Colonic mucosa (tissue), 4 donors: ENCODE results near the gene ANKRD13B. TPM values are rescaled to one million over a fixed set of nuclear protein-coding genes. Genes with fewer than 3 reads are reported as not detected.

ENCODE experiments used
- DNase-seq: peaks from one replicate; pipeline ENCODE4 v3.0.0-alpha.2; 2020
- H3K27ac ChIP-seq: fragments of 200-600 bp; one replicate; pipeline ENCODE4 v1.8.0; 2021
- H3K27me3 ChIP-seq: fragments of 200-600 bp; one replicate; pipeline ENCODE4 v1.8.0; 2021
- H3K36me3 ChIP-seq: fragments of 200-600 bp; one replicate; pipeline ENCODE4 v1.8.0; 2021
- H3K4me1 ChIP-seq: fragments of 200-600 bp; one replicate; pipeline ENCODE4 v1.8.0; 2021; ENCODE audit warnings: mild to moderate bottlenecking
- H3K4me3 ChIP-seq: fragments of 200-600 bp; one replicate; pipeline ENCODE4 v1.8.0; 2021
- H3K9ac ChIP-seq, 2 donors: one replicate each; pipeline ENCODE4 v1.7.0; 2013; ENCODE audit warnings: control low read depth in 2 of 2, low read depth in 2 of 2, low read length in 2 of 2
- H3K9me3 ChIP-seq: fragments of 200-600 bp; one replicate; pipeline ENCODE4 v1.8.0; 2021
- intact Hi-C: fragments of 100-400 bp; cut with DNase I; formaldehyde crosslinking; loops from one replicate; pipeline ENCODE4 v1.14.1; 2022
- total RNA-seq, 2 donors: library from RNA; stranded (reverse); fragmentation: NEBNext Ultra II Directional in 1 of 2; extraction: Animal tissue kit (Norgen Biotek cat#: 25700) in 1 of 2; gene quantifications; one replicate each; pipeline ENCODE4 v1.2.1, GENCODE V29; 2021
- TF ChIP-seq, protein P1 (sequence below): fragments of 200-600 bp; IDR thresholded peaks from one replicate; pipeline ENCODE4 v1.8.0; 2022; ENCODE audit warnings: antibody characterized with exemption, mild to moderate bottlenecking
- donor health status: healthy.
- donor health status: DM: no; HTN: no; CAD: no.
- donor health status: DM: no; HTN: no; CAD: no.

ANKRD13B gene
- total RNA-seq, 2 donors from 2014 or later = 3.1 to 10.2 TPM

DNA sequence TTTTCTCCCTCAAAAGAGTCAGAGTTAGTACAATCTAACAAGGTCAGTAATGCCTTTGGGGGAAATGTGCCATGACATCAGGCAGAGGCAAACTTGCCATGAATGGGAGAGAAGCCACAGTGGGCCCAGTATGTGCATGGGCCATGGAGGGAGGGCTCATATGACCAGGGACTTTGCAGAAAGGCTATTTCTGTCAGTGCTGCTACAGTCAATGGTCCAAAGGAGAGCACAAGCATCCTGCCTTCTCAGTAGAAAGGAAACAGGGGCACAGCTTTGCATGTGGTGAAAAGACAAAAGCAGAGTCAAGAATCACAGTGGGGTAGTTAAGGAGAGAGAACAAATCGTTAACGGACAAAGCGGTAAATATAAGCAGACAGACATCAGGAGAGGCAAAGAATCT lies 41.0 kb downstream of the ANKRD13B start:
- intact Hi-C loops = no loop called here
- no peak overlapping the region for H3K4me3 ChIP-seq
- H3K27ac ChIP-seq = no peak overlapping the region
- TF ChIP-seq, protein P1, sequence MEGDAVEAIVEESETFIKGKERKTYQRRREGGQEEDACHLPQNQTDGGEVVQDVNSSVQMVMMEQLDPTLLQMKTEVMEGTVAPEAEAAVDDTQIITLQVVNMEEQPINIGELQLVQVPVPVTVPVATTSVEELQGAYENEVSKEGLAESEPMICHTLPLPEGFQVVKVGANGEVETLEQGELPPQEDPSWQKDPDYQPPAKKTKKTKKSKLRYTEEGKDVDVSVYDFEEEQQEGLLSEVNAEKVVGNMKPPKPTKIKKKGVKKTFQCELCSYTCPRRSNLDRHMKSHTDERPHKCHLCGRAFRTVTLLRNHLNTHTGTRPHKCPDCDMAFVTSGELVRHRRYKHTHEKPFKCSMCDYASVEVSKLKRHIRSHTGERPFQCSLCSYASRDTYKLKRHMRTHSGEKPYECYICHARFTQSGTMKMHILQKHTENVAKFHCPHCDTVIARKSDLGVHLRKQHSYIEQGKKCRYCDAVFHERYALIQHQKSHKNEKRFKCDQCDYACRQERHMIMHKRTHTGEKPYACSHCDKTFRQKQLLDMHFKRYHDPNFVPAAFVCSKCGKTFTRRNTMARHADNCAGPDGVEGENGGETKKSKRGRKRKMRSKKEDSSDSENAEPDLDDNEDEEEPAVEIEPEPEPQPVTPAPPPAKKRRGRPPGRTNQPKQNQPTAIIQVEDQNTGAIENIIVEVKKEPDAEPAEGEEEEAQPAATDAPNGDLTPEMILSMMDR = no peak
- no peaks in the 10 kb centered on the region for H3K27me3 ChIP-seq
- no peak overlapping the region for H3K9ac ChIP-seq
- DNase-seq = no peak
- H3K4me1 ChIP-seq = no peaks in the 10 kb centered on the region
- H3K9me3 ChIP-seq = no peaks in the 10 kb centered on the region
- H3K36me3 ChIP-seq = peaks cover 8% of the 10 kb centered on the region

GRCh38 chr17:29640413-29640812 lies 47.5 kb downstream of the ANKRD13B start:
- Histone ChIP-seq H3K4me3 (no peak overlapping the region), H3K9me3 (no peaks in the 10 kb centered on the region), H3K27me3 (no peaks in the 10 kb centered on the region), H3K9ac (no peak overlapping the region), H3K27ac (no peak overlapping the region), H3K36me3 (peaks cover 4% of the 10 kb centered on the region), H3K4me1 (no peaks in the 10 kb centered on the region)
- intact Hi-C loops = loop anchor here (5.0 kb wide), 1 partner anchor 137 kb away; no protein-coding TSS in a partner anchor
- TF ChIP-seq, protein P1 = no peak
- no peak for DNase-seq

- H3K4me1 ChIP-seq = no peaks in the 10 kb centered on the region
- DNase-seq = no peak
- TF ChIP-seq, protein P1 = no peak
- peaks cover 1% of the 10 kb centered on the region for H3K36me3 ChIP-seq
- H3K9me3 ChIP-seq = no peaks in the 10 kb centered on the region
- no peak overlapping the region for H3K4me3 ChIP-seq
- intact Hi-C loops = loop anchor here (5.0 kb wide), 1 partner anchor 136 kb away; no protein-coding TSS in a partner anchor
- no peaks in the 10 kb centered on the region for H3K27me3 ChIP-seq
- no peak overlapping the region for H3K9ac ChIP-seq
- H3K27ac ChIP-seq = no peak overlapping the region
These were observed 48.2 kb downstream of the ANKRD13B start for GRCh38 chr17:29640981-29641642.

DNA sequence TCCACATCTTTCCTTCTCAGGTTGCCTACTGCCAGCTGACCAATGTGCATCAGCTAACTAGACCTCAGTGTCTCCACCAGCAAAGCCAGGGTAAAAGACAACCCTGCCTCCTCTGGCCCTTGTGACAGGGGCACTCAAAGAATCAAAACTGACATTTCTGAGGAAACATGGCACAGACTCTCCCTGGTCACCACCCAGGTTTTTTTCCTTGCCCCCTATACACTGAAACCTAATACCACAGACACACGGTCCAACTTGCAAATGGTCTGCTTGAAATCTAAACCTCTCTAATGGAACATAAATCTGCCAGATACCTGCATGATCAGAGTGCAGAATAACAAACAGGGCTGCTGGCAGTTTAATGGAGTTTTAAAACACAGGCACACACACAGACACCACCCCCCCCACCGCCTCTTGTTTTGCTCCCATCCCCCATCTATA lies 49.3 kb downstream of the ANKRD13B start:
- no peaks in the 10 kb centered on the region for H3K4me1 ChIP-seq
- TF ChIP-seq, protein P1 = no peak
- H3K27me3 ChIP-seq = no peaks in the 10 kb centered on the region
- no peak overlapping the region for H3K27ac ChIP-seq
- intact Hi-C loops = loop anchor here (5.0 kb wide), 1 partner anchor 135 kb away; no protein-coding TSS in a partner anchor
- H3K9ac ChIP-seq = no peak overlapping the region
- H3K9me3 ChIP-seq = no peaks in the 10 kb centered on the region
- H3K36me3 ChIP-seq = no peaks in the 10 kb centered on the region
- H3K4me3 ChIP-seq = no peak overlapping the region
- DNase-seq = no peak

- intact Hi-C loops = loop anchor here (5.0 kb wide), 1 partner anchor 134 kb away; no protein-coding TSS in a partner anchor
- TF ChIP-seq, protein P1 = no peak
- no peaks in the 10 kb centered on the region for H3K27me3 ChIP-seq
- H3K9me3 ChIP-seq = no peaks in the 10 kb centered on the region
- H3K36me3 ChIP-seq = peaks cover 3% of the 10 kb centered on the region
- H3K9ac ChIP-seq = no peak overlapping the region
- no peak overlapping the region for H3K27ac ChIP-seq
- no peak for DNase-seq
- no peaks in the 10 kb centered on the region for H3K4me1 ChIP-seq
- H3K4me3 ChIP-seq = no peak overlapping the region
These were observed 50.9 kb downstream of the ANKRD13B start for GRCh38 chr17:29643817-29644160.
